AML-193 (cell line): ENCODE measurements around the gene ACTRT2.

Source experiments
- DNase-seq, 2 experiments: peaks; one replicate each; lab custom pipeline; 2025; lab: John Stamatoyannopoulos, UW

The ACTRT2 gene

GRCh38 chr1:3021233-3021671 is at the start of gene ACTRT2:
ACTRT2 (plus strand) TSS chr1:3021467; CDS start chr1:3021687, 220 bp downstream.
- DNase-seq: no peak

DNA sequence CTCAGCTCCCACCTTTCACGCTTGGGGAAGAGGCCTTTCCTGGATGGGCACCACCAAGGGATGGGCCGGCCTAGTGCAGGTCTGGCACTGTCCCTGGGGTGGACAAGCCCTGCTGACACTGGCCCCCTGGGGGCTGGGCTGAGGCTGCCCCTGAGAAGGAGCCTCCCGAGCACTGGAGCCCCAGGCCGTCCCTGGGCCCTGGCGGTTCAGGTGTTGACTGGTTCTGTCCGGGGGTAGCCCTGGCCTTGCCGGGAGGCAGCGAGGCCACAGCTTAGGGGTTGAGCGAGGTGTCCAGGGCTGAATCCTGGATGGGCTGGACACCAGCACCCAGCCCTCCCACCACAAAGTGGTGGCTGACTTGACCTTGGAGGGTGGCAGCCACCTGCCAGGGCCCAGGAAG is 49.7 kb upstream of the ACTRT2 start:
- no peak for DNase-seq

- DNase-seq: no peak
Observed at GRCh38 chr1:2972011-2972878, 49.0 kb upstream of the ACTRT2 start.

DNA sequence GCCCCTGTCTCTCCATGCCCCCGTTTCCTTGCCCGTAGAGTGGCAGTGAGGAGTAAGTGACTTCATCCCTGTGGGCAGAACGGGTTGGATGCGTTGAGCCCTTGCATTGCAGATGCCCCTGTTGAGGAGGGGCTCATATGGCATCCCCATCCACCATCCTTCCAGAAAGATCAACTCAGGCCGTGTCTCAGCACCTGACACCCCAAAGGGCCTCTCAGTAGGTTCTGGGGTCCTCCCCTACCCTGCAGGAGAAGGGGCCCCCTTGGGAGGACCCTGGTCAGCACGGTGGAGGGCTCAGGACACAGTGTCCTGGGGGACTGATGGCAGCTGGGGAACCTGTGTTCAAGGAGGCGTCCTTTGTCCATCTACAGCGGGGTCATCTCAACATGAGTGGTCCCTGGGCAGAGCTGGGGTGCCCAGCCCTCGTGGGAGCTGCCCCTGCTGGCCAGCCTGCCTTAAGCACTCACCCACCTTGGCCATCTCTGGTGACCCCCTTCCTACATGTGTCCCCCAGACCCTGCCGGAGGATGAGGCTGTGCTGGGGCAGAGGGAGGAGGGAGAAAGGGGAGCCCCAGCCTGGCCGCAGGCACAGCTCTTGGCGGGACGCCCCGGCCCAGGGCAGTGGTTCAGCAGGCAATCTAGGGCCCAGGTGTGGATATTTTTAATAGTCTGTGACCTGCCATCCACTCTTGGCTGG is 48.2 kb upstream of the ACTRT2 start:
- DNase-seq: no peak

DNA sequence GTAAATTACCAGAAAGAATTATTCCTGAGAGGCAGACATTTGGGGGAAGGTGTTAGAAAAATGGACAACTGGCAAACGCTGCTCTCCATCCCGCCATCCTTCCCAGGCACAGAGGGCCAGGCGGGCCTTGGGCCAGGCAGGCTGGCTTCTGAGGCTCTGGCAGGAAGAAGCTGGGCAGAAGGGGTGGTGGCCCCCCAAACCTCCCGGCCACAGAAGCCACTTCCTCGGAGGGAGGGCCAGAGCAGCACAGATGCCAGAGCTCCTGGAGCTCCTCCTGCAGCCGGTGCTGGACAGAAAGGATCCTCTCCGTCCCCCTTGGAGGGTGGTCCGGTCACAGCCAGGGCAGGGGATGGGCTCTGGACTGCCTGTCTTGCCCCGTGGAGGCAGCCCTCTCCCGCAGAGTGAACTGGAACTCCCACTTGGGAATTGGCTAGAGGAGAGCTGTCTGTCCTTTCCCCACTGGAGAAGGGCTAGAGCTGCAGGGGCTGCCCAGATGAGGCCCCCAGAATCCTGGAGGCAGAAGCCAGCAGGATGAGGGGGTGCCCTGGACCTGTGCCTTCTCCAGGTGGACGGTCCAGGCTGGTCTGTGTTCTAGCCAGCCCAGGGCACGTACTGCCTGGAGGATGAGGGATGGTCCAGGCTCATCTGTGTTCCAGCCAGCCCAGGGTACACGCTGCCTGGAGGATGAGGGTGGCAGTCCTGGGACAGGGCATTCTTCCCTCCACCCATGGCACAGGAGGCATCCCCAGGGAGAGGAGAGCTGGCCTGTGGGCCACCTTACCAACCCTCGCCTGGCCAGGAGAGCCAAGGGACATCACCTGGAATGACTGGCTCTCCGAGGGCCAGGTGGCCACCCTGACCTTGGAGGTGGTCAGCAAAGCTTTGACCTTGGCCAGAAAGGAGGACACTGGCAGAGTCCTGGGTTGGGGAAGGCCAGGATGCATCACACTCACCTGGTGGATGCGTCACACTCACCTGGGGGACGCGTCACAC is 47.4 kb upstream of the ACTRT2 start:
- DNase-seq: no peak

GRCh38 chr1:2974701-2975301 is 46.5 kb upstream of the ACTRT2 start:
- no peak for DNase-seq

- DNase-seq: no peak
Observed at GRCh38 chr1:2975466-2976179, 45.6 kb upstream of the ACTRT2 start.

DNA sequence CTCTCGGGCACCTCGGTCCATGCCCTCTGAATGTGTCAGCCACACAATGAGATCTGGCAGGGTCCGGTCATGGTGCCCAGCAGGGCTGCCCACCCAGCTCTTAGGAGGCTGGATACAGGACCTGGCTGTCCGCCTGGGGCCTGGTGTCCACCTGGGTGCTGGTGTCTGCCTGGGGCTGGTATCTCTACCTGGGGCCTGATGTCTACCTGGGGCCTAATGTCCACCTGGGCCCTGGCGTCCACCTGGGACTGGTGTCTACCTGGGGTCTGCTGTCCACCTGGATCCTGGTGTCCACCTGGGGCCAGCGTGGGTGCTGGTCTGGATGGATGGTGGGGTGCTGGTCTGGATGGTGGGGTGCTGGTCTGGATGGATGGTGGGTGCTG is 45.1 kb upstream of the ACTRT2 start:
- no peak for DNase-seq

DNA sequence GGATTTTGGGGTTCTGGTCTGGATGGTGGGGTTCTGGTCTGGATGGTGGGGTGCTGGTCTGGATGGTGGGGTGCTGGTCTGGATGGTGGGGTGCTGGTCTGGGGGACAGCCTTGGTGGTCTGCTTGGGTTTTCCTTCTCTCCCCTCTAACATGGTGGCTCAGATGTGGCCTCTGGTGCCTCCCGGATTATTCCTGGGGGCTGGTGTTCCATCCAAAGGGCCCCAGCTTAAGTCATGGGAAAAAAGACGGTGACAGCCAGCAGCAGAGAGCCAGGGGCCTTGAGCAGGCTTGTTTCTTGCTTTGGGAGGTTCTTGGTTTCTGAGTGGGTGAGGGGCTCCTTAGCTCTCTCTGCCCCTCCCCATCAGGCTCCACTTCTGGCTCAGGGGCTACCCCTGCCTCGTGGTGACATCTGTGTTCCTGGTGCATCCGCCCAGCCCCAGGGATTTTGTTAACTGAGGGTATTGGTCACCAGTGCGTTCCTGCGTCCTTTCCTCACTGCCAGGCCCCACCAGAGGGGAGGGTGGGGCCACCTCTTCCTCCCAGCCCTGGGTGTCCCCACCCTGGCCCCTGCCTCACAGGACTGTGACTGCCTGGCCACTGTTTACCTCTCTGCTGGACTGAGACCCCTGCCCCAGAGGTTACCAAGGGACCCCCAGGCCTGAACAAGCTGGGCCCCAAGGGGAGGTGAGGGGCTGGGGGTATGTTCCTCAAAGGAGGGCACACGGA is 43.2 kb upstream of the ACTRT2 start:
- DNase-seq: no peak

DNA sequence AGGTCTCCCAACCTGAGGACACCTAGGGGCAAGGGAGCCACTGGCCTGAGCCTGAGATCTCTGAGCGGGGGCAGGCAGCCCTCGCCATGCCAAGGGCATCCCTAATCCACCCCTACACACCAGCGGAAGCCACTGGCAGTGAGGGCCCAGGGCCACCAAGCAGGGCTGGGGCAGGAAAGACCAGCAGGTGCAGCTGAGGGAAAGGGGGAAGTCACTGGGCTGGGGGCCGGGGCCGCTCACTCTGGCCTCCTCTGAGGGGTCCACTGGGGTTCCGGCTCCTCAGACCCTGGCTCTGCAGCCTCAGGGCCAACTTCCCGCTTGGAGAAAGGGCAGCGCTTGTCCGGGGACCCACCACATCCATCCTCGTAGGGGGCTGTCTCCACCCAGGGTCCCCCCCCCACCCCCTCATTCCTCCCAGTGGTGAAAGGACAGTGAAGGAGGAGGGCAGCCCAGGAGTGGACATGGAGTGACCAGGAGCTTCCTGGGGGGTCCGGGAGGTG is 42.5 kb upstream of the ACTRT2 start:
- no peak for DNase-seq

DNA sequence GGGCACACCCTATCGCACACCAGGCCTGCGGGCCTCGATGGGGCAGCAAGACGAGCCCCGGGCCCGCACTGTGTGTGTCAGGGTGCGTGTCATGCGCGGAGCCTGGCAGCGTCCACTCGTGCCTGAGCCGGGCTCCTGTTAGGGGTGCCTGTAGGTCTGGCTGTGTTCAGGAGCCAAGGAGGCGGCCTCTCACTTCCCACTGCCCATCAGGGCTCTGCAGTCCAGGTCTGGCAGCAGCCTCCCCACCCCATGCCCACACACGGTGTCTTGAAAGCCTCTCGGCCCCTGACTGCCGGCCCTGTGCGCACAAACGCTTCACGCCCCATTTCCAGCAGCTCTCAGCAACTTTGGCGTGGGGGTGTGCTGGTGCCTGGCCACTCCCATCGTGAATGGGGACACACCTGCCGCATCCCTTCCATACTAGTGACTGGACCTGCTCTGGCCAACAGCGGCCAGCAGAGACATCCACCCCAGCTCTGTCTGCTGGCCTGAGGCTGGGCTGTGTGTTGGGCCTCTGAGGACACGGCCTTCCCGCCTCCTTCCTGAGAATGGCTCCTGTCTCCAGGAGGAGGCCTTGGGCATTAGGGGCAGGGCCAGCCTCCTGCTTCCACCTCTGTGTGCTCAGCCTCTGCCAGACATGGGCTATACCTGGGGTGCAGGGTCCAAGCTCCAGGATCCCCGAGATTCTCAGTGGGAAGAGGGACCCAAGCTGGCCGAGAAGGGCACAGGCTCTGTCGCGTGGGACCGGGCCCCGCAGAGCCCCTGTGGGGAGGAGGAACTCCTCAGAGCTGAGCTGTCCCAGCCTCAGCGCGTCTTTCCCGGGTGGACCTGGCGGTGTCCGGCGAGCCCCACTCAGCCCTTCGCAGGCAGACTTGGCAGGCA is 41.8 kb upstream of the ACTRT2 start:
- DNase-seq: no peak

- no peak for DNase-seq
Observed at GRCh38 chr1:2980073-2980791, 41.0 kb upstream of the ACTRT2 start.

GRCh38 chr1:2980849-2981248 is 40.4 kb upstream of the ACTRT2 start:
- no peak for DNase-seq

DNA sequence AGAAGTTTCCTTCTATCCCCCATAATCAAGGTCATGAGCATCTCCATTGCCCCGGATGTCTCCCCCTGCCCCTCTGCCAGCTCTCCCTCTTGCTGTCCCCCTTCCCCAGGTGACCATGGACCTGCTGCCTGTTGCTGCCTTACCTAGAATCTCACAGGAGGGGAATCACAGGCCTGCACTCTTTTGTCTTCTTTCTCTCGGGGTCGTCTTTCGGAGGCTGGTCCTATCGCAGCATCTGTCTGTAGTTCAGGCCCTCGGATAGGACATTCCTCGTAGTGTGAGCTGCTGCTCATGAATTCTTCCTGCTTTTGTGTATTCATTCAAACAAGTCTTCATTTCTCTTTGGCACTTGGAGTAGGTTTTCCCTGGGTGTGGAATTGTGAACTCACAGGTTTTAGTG is 39.9 kb upstream of the ACTRT2 start:
- no peak for DNase-seq

- no peak for DNase-seq
Observed at GRCh38 chr1:2981981-2982614, 39.2 kb upstream of the ACTRT2 start.

DNA sequence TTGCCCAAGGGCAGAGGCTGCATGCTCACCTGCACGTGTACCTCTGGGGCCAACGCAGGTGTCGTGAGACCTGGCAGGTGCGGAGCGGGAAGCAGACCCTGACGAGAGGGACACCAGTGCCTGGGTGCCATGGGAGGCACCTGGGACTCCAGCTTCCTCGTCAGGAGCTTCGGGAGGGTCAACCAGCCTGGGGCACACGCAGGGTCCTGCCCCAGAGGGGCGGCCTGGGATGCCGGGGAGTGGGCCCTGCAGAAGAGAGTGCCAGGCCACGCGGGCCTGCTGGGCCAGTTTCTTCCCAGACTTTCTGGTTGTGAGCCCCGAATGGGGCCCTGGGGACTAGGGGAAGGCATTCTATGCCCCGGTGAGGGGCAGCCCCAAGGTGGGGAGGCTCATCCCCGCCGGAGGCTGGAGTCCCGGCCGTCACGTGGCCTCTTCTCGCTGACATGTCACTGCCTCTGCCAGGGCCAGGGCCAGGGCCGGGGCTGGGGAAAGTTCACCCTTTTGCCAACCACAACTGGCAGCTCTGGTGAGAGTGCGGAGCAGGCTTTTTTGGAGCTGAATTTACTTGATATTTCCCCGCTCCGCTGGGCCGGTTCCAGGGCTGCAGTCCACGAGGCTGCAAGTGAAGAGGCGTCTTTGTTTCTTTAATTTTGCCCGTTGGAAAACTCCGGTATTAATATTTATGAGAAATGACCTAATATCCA is 38.5 kb upstream of the ACTRT2 start:
- no peak for DNase-seq

DNA sequence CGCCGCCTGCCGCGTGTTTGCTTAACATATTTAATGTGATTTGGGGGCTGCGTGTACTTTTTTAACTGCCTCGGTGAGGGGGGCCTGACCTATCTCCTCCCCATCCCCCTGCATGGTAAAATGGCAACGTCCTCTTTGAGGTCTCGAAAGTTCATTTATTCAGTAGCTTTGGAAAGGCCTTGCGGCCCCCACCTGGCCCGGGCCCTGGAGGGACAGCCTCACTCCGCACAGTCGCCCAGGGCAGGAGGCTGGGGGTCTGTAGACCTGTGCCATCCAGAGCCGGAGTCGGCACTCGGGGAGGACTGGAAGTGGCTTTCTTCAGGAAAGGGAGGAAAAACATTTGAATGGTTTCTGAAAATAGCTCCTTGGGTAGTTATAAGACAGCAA is 38.0 kb upstream of the ACTRT2 start:
- DNase-seq: no peak
